ENCODE results near the gene GRK2. TPM values are rescaled to one million over a fixed set of nuclear protein-coding genes. Genes with fewer than 3 reads are reported as not detected.
A peak's percentile ranks its signal among the peaks of the same experiment; 100 is the strongest.

Gene GRK2
- total and polyA plus RNA-seq, 2 of the 8 experiments (the other 6 are each of a cell fraction or from before 2014, with no cell fraction given) = 47.3 to 49.7 TPM

GRCh38 chr11:67268081-67268961 lies 2.0 kb downstream of the GRK2 start:
- H2BK12ac ChIP-seq (ENCODE audit: low read depth, low read length) = no peak overlapping the region
- no peak for TF ChIP-seq CEBPB (IDR thresholded peaks at IDR 0.05; ENCODE audit: low read depth, low read length)
- no peak for TF ChIP-seq BRCA1 (IDR thresholded peaks at IDR 0.05; ENCODE audit: low read depth, low read length)
- no peak for TF ChIP-seq CTCF (IDR thresholded peaks at IDR 0.05; ENCODE audit: control extremely low read depth in 1 of 3, insufficient read depth in 1 of 3, low read depth in 1 of 3, low read length in 3 of 3)
- no peak for TF ChIP-seq RFX5 (IDR thresholded peaks at IDR 0.05; ENCODE audit: borderline replicate concordance, low read depth, low read length)
- H3K4me2 ChIP-seq (ENCODE audit: insufficient read depth in 1 of 2, low read depth in 2 of 2, low read length in 2 of 2) = peak overlapping the region in 1 of 2 experiments; percentile 73; a peak in 1 of 4 replicates
- no peak for FAIRE-seq
- H3K4me3 ChIP-seq (ENCODE audit: extremely low read depth in 1 of 4, insufficient read depth in 2 of 4, low read depth in 3 of 4, low read length in 4 of 4) = peak overlapping the region in 3 of 4 experiments; percentile 73 to 90 (median 74); a peak in 2 of 8 replicates
- H4K20me1 ChIP-seq (replicated peaks in 1 of 2; ENCODE audit: control insufficient read depth in 1 of 2, insufficient read depth in 2 of 2, low read length in 2 of 2) = peaks cover 15 to 32% of the 10 kb centered on the region in 2 experiments
- H2AFZ ChIP-seq (ENCODE audit: low read length) = no peak overlapping the region
- H3K9ac ChIP-seq (replicated peaks in 1 of 4; ENCODE audit: extremely low read depth in 1 of 4, low read depth in 3 of 4, low read length in 3 of 4) = no peak overlapping the region; a peak in 1 of 7 replicates
- POLR2A ChIA-PET (ENCODE audit: partially characterized antibody) = interaction anchor here (1.1 to 2.0 kb wide), 7 partner anchors 11 to 83 kb away, joined by 3 to 15 read pairs (median 4); partner anchors contain the start of genes ANKRD13D and SSH3
- CTCF ChIA-PET (ENCODE audit: partially characterized antibody) = interaction anchor here (0.8 to 13.0 kb wide), 8 partner anchors 11 to 202 kb away, joined by 3 to 186 read pairs (median 5); no protein-coding TSS in a partner anchor
- H4K8ac ChIP-seq (ENCODE audit: extremely low read depth, insufficient read depth, low read length) = no peak overlapping the region
- H3K9me3 ChIP-seq (ENCODE audit: insufficient read depth in 2 of 2, low read depth in 1 of 2, low read length in 1 of 2) = no peaks in the 10 kb centered on the region
- 91% methylated on average over 21 of the region's 21 CpGs; no CpG with 5 or more reads in 1 of the 2 experiments for WGBS, 2 experiments (ENCODE audit: extremely low coverage in 1 of 2, insufficient coverage in 1 of 2, insufficient read length in 1 of 2, insufficient replicate concordance in 2 of 2, low coverage in 1 of 2, low lambda C conversion rate in 2 of 2, missing lambda C conversion rate in 1 of 2)
- no peak overlapping the region for H3K4ac ChIP-seq (replicated peaks; ENCODE audit: insufficient read length, low read depth, low read length)
- H2BK15ac ChIP-seq (ENCODE audit: low read length) = no peak overlapping the region
- no peak overlapping the region for H2AK5ac ChIP-seq (ENCODE audit: low read depth, low read length)
- H3K79me2 ChIP-seq (ENCODE audit: control insufficient read depth in 1 of 2, insufficient read depth in 2 of 2, low read length in 2 of 2) = peaks cover 0 to 60% of the 10 kb centered on the region in 2 experiments; a peak in 3 of 4 replicates
- H4K91ac ChIP-seq (replicated peaks; ENCODE audit: insufficient read length, low read length) = no peak overlapping the region
- H2BK5ac ChIP-seq (ENCODE audit: low read depth, low read length) = no peak overlapping the region; the same call in 1 of the 2 replicates
- H3K79me1 ChIP-seq (ENCODE audit: low read depth, low read length) = peaks cover 21% of the 10 kb centered on the region
- H3K27me3 ChIP-seq (replicated peaks in 1 of 4; ENCODE audit: control insufficient read depth in 3 of 4, extremely low read depth in 1 of 4, insufficient read depth in 3 of 4, low read length in 3 of 4) = peaks cover 0 to 3% (median 0%) of the 10 kb centered on the region in 4 experiments; a peak in 3 of 7 replicates
- peaks cover 0 to 3% (median 0%) of the 10 kb centered on the region in 4 experiments; a peak in 2 of 8 replicates for H3K36me3 ChIP-seq (ENCODE audit: control insufficient read depth in 2 of 4, insufficient read depth in 4 of 4, low read length in 3 of 4)
- H3K14ac ChIP-seq (ENCODE audit: insufficient read length) = no peak overlapping the region
- H3K56ac ChIP-seq (replicated peaks; ENCODE audit: insufficient read length, low read depth, low read length) = no peak overlapping the region
- no peak overlapping the region for H2BK120ac ChIP-seq (replicated peaks; ENCODE audit: low read depth, low read length)
- peaks cover 8 to 30% (median 27%) of the 10 kb centered on the region in 4 experiments for H3K4me1 ChIP-seq (replicated peaks in 1 of 4; ENCODE audit: control insufficient read depth in 3 of 4, insufficient read depth in 4 of 4, low read length in 3 of 4)
- H3K23ac ChIP-seq (ENCODE audit: insufficient read length) = no peak overlapping the region
- H3K18ac ChIP-seq (ENCODE audit: extremely low read depth, low read length) = no peak overlapping the region
- peaks cover 4% of the 10 kb centered on the region for H3K23me2 ChIP-seq (ENCODE audit: low read depth, low read length)
- DNase-seq (ENCODE audit: low read depth in 1 of 2, low spot score in 2 of 2) = no peak
- no peak overlapping the region for H2BK20ac ChIP-seq (ENCODE audit: low read length)
- H3K27ac ChIP-seq (ENCODE audit: low read depth, low read length) = no peak overlapping the region
- H4K5ac ChIP-seq (ENCODE audit: insufficient read length, low read depth, low read length) = no peak overlapping the region

Data from H1 (cell line).